ENCODE results near the gene ANXA11. TPM values are rescaled to one million over a fixed set of nuclear protein-coding genes. Genes with fewer than 3 reads are reported as not detected.

The ANXA11 gene
- total and polyA plus RNA-seq, 2 of the 8 experiments (the other 6 are each of a cell fraction or from before 2014, with no cell fraction given): 40.5 to 84.9 TPM

GRCh38 chr10:80140251-80140650 lies 65.1 kb downstream of the ANXA11 start:
- whole genome bisulfite sequencing, 2 experiments (ENCODE audit: extremely low coverage in 1 of 2, insufficient coverage in 1 of 2, insufficient read length in 1 of 2, insufficient replicate concordance in 2 of 2, low coverage in 1 of 2, low lambda C conversion rate in 2 of 2, missing lambda C conversion rate in 1 of 2): 94% methylated on average over 7 of the region's 7 CpGs; no CpG with 5 or more reads in 1 of the 2 experiments
- no peak overlapping the region for H2BK15ac ChIP-seq (ENCODE audit: low read length)
- H3K23me2 ChIP-seq (ENCODE audit: low read depth, low read length): no peaks in the 10 kb centered on the region
- no peak overlapping the region for H3K4ac ChIP-seq (replicated peaks; ENCODE audit: insufficient read length, low read depth, low read length)
- no peak overlapping the region for H3K18ac ChIP-seq (ENCODE audit: extremely low read depth, low read length)
- no peak overlapping the region for H3K9ac ChIP-seq (replicated peaks in 1 of 4; ENCODE audit: extremely low read depth in 1 of 4, low read depth in 3 of 4, low read length in 3 of 4)
- H4K20me1 ChIP-seq (replicated peaks in 1 of 2; ENCODE audit: control insufficient read depth in 1 of 2, insufficient read depth in 2 of 2, low read length in 2 of 2): no peaks in the 10 kb centered on the region
- no peak overlapping the region for H3K27ac ChIP-seq (ENCODE audit: low read depth, low read length)
- H2AFZ ChIP-seq (ENCODE audit: low read length): no peak overlapping the region
- H3K79me2 ChIP-seq (ENCODE audit: control insufficient read depth in 1 of 2, insufficient read depth in 2 of 2, low read length in 2 of 2): no peaks in the 10 kb centered on the region
- H2AK5ac ChIP-seq (ENCODE audit: low read depth, low read length): no peak overlapping the region
- H3K36me3 ChIP-seq (ENCODE audit: control insufficient read depth in 2 of 4, insufficient read depth in 4 of 4, low read length in 3 of 4): no peaks in the 10 kb centered on the region
- H4K5ac ChIP-seq (ENCODE audit: insufficient read length, low read depth, low read length): no peak overlapping the region
- no peaks in the 10 kb centered on the region for H3K27me3 ChIP-seq (replicated peaks in 1 of 4; ENCODE audit: control insufficient read depth in 3 of 4, extremely low read depth in 1 of 4, insufficient read depth in 3 of 4, low read length in 3 of 4)
- H2BK120ac ChIP-seq (replicated peaks; ENCODE audit: low read depth, low read length): no peak overlapping the region
- H3K14ac ChIP-seq (ENCODE audit: insufficient read length): no peak overlapping the region
- H3K23ac ChIP-seq (ENCODE audit: insufficient read length): no peak overlapping the region
- no peak overlapping the region for H2BK5ac ChIP-seq (ENCODE audit: low read depth, low read length)
- no peak overlapping the region for H4K8ac ChIP-seq (ENCODE audit: extremely low read depth, insufficient read depth, low read length)
- ChIA-PET POLR2A (ENCODE audit: partially characterized antibody) (no interaction called here), CTCF (ENCODE audit: partially characterized antibody) (interaction anchor here (0.8 to 1.1 kb wide), 3 partner anchors 82 to 92 kb away, joined by 3 read pairs; no protein-coding TSS in a partner anchor)
- H2BK12ac ChIP-seq (ENCODE audit: low read depth, low read length): no peak overlapping the region
- H3K4me2 ChIP-seq (ENCODE audit: insufficient read depth in 1 of 2, low read depth in 2 of 2, low read length in 2 of 2): no peak overlapping the region
- H2BK20ac ChIP-seq (ENCODE audit: low read length): no peak overlapping the region
- no peak for DNase-seq (ENCODE audit: low read depth in 1 of 2, low spot score in 2 of 2)
- no peaks in the 10 kb centered on the region for H3K9me3 ChIP-seq (ENCODE audit: insufficient read depth in 2 of 2, low read depth in 1 of 2, low read length in 1 of 2)
- no peak overlapping the region for H3K4me3 ChIP-seq (ENCODE audit: extremely low read depth in 1 of 4, insufficient read depth in 2 of 4, low read depth in 3 of 4, low read length in 4 of 4)
- peaks cover 0 to 5% (median 3%) of the 10 kb centered on the region in 4 experiments; a peak in 3 of 7 replicates for H3K4me1 ChIP-seq (replicated peaks in 1 of 4; ENCODE audit: control insufficient read depth in 3 of 4, insufficient read depth in 4 of 4, low read length in 3 of 4)
- FAIRE-seq: no peak
- no peaks in the 10 kb centered on the region for H3K79me1 ChIP-seq (ENCODE audit: low read depth, low read length)
- H4K91ac ChIP-seq (replicated peaks; ENCODE audit: insufficient read length, low read length): no peak overlapping the region
- H3K56ac ChIP-seq (replicated peaks; ENCODE audit: insufficient read length, low read depth, low read length): no peak overlapping the region
- no peak for TF ChIP-seq YY1 (IDR thresholded peaks at IDR 0.05; ENCODE audit: low read depth, low read length)
- TF ChIP-seq SIRT6 (IDR thresholded peaks at IDR 0.05; ENCODE audit: low read length): no peak
- TF ChIP-seq BCL11A (IDR thresholded peaks at IDR 0.05; ENCODE audit: low read depth in 2 of 2, low read length in 2 of 2): no peak
- TF ChIP-seq ATF2 (IDR thresholded peaks at IDR 0.05; ENCODE audit: low read length): no peak
- no peak for TF ChIP-seq SIX5 (IDR thresholded peaks at IDR 0.05; ENCODE audit: low read depth, low read length)
